ENCODE data around the gene DACT3.

DACT3 gene

GRCh38 chr19:46668662-46669061 is 7.7 kb upstream of the DACT3 start:
- in situ Hi-C loops (cut with HindIII; ENCODE audit: low sequenced_read_pairs), result loop anchor here (25.0 kb wide), 1 partner anchor 131 kb away; no protein-coding TSS in a partner anchor

DNA sequence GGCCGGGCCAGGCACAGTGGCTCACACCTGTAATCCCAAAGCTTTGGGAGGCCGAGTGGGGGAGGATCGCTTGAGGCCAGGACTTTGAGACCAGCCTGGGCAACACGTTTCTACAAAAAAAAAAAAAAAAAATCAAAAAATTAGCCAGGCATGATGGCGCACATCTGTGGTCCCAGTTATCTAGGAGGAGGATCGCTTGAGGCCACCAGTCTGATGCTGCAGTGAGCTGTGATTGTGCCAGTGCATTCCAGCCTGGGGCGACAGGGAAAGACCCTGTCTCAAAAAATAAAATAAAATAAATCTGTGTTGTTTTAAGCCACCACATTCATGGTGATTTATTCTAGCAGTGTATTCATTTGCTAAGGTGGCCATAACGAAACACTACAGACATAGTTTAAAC is 4.1 kb upstream of the DACT3 start:
- in situ Hi-C loops (cut with HindIII; ENCODE audit: low sequenced_read_pairs), result loop anchor here (25.0 kb wide), 1 partner anchor 128 kb away; no protein-coding TSS in a partner anchor

DNA sequence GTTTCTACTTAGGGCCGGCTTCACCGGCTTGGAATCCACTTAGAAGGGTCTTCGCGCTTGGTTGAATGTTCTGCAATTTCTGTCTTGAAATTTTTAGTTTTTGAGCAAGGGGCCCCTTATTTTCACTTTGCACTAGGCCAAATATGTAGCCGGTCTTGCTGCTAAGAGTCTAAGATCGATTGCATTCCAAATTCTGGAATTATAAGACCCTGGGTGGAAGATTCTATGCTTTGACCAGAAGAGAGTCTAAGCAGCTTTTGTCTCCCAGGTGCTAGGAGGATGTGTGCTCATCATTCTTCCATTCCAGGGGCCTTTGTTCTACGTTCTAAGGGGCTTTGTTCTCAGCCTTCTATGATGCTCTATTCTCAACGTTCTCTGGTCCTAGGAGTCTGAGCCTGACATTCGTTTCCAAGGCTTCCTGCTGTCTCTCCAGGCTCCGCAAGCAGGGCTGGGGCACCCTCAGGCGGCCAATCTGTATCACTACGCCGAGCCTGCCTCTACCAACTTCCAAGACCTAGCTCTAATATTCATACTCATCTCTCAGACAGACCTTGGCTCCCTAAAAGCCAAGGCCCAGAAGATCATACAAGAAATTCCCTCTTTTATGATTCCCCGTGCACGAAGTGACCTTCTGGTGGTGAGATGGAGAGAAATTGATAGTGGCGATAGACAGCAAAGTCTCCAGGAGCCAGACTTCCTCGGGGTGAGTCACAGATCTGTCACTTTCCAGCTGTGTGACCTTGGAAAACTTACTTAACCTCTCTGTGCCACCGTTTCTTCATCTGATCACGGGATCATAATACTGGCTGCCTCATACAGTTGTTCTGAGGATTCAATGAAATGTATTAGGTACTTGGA is 982 bp upstream of the DACT3 start:
- in situ Hi-C loops (cut with HindIII; ENCODE audit: low sequenced_read_pairs), result loop anchor here (25.0 kb wide), 1 partner anchor 125 kb away; no protein-coding TSS in a partner anchor

GRCh38 chr19:46660551-46661019 is 397 bp downstream of the DACT3 start:
- in situ Hi-C loops (cut with HindIII; ENCODE audit: low sequenced_read_pairs), result loop anchor here (25.0 kb wide), 1 partner anchor 123 kb away; no protein-coding TSS in a partner anchor

GRCh38 chr19:46660008-46660517 is 919 bp downstream of the DACT3 start:
- in situ Hi-C loops (cut with HindIII; ENCODE audit: low sequenced_read_pairs), result loop anchor here (25.0 kb wide), 1 partner anchor 123 kb away; no protein-coding TSS in a partner anchor

DNA sequence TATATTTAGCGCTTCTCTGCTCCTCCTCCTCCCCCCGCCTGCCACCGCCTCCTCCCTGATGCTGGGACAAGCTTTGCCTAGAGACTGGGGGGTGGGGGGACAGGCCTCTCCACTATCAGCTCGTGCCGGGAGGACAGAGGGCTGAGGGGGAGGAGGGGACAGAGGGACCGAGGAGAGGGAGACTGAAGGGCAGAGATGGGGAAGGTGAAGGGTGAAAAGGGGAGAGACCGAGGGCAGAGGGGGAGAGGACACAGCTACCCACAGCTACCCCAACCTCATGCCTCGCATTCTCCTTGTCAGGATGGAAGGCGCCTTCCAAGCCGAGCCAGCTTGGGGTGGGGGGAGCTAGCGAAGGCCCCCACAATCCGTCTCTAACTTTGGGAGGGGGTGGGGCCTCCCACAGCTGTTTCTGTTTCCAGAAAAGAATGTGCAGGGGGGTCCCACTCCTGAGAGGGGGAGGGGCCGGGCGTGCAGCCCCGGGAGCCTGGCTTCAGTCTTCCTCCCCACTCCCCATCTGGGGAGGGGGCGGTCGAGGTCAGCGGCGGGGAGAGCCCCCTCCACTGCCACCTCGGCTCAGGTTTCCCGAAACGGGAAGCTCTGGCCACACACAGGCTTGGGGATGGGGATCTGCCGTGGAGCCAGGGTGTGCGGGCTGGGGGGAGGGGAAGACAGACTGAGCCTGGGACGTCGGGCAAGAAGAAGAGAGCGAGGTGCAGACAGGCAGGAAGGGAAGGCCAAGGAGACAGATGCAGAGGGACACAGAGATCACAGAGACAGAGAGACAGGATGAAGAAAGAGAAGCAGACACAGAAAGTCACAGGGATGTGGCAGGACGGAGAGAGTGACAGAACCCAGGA is 1.6 kb downstream of the DACT3 start:
- in situ Hi-C loops (cut with HindIII; ENCODE audit: low sequenced_read_pairs), result loop anchor here (25.0 kb wide), 1 partner anchor 122 kb away; no protein-coding TSS in a partner anchor

GRCh38 chr19:46656541-46656940 is 4.4 kb downstream of the DACT3 start:
- in situ Hi-C loops (cut with HindIII; ENCODE audit: low sequenced_read_pairs), result loop anchor here (25.0 kb wide), 1 partner anchor 119 kb away; no protein-coding TSS in a partner anchor

DNA sequence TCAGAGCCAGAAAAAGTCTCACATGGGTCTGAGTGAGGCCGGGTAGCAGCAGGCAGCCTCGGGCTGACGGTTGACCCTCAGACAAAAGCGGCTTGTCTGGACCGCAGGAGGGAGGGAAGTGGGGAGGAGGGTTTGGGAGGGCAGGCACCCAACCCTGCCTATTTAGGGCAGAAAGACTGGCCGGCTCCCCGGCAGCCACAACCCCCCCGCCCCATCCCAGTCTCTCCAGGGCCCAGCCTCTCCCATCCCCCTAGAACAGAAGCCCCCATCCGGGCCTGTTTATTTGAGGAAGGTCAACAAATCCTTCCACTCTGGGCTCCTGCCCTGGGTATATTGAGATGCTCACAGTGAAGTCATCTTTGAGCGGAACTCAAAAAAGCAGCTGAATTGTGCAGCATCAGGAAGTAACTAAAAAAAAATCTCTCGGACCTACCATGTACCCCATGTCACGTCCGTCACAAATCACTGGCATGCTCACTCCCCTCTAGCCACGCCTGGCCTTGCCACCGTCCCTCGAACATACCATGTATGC is 6.3 kb downstream of the DACT3 start:
- in situ Hi-C loops (cut with HindIII; ENCODE audit: low sequenced_read_pairs), result loop anchor here (25.0 kb wide), 1 partner anchor 117 kb away; no protein-coding TSS in a partner anchor

GRCh38 chr19:46650445-46650844 is 10.5 kb downstream of the DACT3 start:
- in situ Hi-C loops (cut with HindIII; ENCODE audit: low sequenced_read_pairs), result loop anchor here (25.0 kb wide), 1 partner anchor 113 kb away; no protein-coding TSS in a partner anchor

DNA sequence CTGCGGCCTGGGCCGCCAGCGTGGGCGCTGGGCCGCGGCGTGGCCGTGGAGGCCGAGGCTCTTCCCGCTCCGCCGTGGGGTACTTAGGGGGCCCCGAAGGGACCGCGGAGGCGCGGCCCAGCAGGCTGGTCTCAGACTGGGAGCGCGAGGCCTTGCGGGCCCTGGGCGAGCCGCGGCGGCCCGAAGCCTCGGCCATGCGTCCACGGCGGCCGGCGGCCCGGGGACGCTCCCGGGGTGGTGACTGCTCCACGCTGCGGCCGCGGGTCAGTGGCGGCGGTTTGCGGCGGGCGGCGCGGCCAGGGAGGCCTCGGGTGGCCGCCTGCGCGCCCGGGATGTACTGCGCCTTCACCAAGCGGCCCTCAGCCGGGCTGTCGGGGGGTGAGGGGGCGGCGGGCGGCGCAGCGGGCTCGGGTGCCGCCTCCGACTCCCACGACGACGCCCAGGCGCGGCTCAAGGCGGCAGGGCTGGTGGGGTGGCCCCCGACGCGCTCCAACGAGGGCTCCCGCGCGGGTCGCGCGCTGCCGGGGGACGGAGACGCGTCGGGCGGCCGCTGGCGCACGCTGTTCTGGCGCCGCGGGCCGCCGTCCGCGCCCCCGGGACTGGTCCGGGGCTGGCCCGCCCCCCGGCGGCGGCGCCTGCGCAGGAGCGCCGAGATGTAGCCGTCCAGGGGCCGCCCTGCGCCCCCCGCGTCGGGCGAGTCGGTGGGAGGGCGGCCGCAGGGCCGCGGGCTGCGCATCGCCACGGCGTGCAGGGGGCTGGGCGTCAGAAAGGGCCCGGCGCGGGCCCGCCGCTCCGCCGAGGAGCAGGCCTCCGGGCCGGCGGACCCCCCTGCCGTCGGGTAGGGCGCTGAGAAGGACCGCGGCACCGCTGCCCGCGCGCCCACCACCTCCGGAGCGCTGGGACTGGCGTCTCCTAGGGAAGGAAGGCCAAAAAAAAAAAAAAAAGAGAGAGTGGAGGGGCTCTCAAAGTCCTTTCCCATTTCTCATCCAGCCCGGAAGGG is 11.7 kb downstream of the DACT3 start:
- in situ Hi-C loops (cut with HindIII; ENCODE audit: low sequenced_read_pairs), result no loop called here

DNA sequence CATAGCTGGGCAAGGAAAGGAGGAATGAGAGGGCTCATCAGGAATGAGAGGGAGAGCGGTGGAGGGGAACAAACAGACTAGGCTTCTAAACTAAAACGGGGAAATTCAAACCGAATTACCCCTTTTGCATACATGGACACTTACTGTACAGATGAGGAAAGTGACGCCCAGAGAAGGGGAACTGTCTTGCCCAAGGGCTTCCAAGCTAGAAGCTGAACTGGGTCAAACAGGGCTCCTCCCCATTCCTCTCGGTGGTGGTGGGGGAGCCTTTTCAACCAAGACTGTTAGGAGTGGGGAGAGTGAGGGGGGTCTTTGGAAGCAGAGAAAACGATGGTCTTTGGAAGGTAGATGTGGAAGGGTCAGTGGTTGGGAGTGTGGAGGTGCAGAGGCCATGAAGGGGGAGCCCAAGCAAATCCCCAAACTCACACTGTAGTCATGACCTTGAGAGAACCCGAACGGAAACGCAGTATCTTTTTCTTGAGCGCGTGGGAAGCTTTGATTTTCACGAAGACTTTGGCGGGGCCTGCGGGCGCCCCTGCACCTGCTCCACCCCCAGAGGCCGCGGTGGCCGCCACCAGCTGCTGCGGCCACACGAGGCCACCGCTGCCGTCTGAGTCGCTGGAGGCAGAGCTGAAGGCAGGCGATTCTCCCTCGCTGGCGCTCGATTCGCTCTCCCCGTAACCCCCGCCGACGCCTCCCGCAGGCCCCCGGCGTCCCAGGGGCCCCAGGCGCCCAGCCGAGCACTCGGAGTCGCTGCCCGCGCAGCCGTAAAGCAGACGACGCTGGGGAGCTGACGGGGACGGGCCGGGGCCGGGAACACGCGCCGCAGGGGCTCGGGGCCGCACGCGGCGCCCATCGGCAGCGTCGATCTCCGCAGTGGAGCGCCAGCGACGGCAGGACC is 12.7 kb downstream of the DACT3 start:
- in situ Hi-C loops (cut with HindIII; ENCODE audit: low sequenced_read_pairs), result no loop called here

- in situ Hi-C loops (cut with HindIII; ENCODE audit: low sequenced_read_pairs), result no loop called here
These were observed 14.6 kb downstream of the DACT3 start for GRCh38 chr19:46646402-46646801.

DNA sequence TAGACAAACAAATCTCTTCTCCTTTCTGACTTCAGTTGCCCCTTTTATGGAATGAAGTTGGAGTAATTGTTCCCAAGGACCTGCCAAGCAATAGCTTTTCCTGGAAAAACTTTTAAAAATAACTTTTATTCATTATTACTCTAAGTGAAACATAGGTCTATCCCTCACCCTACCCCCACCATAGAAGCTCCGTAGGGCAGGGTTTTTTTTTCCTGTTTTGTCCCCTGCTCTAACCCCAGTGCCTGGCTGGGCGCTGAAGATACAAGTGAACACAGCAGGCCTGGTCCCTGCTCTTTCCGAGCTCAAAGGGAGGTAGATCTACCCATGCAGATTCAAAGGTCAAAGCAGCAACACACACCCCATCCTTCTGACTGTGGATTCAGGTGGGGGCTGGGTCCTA is 16.3 kb downstream of the DACT3 start:
- in situ Hi-C loops (cut with HindIII; ENCODE audit: low sequenced_read_pairs), result no loop called here

DNA sequence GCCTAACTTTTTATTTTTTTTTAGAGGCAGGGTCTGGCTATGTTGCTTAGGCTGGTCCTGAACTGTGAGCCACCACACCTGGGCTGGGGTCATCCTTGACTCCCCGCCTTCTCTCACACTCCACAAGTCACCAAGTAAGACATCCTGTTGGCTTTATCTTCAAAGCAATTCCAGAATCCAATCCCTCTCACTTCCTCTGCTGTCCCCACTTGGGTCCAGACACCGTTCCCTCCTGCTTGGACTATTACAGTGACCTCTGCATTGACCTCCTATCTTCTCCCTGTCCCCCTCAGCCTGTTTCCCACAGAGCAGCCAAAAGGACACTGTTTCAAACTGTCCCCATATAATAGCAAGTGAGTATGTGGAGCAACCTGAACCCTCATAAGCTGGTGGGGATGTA is 20.3 kb downstream of the DACT3 start:
- in situ Hi-C loops (cut with HindIII; ENCODE audit: low sequenced_read_pairs), result no loop called here

DNA sequence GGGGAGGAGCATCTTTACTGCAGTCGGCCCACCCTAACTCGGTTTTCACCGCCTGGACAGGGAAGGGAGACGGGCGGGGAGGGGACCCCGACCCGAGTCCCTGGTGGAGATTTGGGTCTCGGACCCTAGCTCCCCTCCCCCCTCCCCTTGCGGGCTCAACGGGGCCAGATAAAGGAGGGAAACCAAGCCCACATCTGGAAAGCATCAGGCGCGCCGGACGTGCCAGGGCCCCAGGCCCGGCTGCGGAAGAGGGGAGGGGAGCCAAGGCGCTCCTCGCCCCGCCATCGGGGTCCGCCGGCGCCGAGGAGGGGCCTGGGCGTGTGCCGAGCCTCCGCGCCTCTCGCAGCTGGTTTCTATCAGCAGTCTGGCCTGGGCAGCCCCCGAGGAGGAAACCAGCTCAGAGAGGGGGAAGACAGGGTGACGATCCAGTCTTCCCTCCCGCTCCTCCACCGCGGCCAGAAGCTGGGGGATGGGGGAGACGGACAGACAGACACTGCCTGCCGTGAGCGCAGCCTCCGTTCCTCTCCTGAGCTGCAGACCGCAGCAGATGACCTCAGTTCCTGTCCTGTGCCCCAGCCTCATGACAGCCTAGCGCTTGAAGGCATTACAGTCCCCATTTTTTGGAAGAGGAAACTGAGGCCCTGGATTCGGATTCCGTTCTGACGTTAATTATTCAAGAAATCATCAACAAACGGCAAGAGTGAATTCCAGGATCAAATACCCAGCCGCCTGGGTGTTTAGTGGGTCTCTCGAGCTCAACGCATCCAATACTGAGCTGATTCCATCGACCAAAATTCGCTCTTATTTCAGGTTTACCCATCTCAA is 21.4 kb downstream of the DACT3 start:
- in situ Hi-C loops (cut with HindIII; ENCODE audit: low sequenced_read_pairs), result no loop called here

- in situ Hi-C loops (cut with HindIII; ENCODE audit: low sequenced_read_pairs), result no loop called here
These were observed 23.8 kb downstream of the DACT3 start for GRCh38 chr19:46637224-46637623.

- in situ Hi-C loops (cut with HindIII; ENCODE audit: low sequenced_read_pairs), result no loop called here
These were observed 24.8 kb downstream of the DACT3 start, which contains the start of gene GNG8 for GRCh38 chr19:46635920-46636761. Gene GNG8 (minus strand): TSS chr19:46636202. CDS start chr19:46634682, 1,520 bp downstream.

All from DLD1 (cell line).